ENCODE measurements around the gene ZNF862.

DNA sequence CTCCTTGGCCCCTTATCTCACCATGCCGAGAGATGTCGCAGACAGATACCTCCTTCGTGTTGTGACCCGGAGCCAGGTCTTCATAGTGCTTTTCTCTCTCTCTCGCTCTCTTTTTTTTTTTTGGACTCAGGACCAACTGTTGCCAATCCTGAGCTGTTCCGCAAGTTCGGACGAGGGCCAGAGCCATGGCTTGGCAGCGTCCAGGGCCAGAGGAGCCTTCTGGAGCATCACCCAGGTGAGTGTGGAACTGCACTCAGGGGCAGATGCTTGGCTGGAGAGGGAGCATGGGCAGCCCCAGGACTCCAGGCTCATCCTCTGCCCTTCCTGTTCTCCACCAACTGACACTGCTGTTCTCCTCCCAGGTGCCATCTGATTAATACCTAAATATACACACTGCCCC is 7.8 kb downstream of the ZNF862 start:
- TF ChIP-seq CTCF (IDR thresholded peaks at IDR 0.05 in 2 of 3, conservative IDR thresholded peaks at IDR 0.05 in 1 of 3; ENCODE audit: control insufficient read depth in 2 of 3, extremely low read depth in 1 of 3, insufficient read depth in 1 of 3, low read depth in 3 of 3, low read length in 3 of 3): no peak
- no peak for TF ChIP-seq FOS (IDR thresholded peaks at IDR 0.05; ENCODE audit: borderline replicate concordance, extremely low read depth, insufficient read length)
- TF ChIP-seq ZBTB33 (IDR thresholded peaks at IDR 0.05): no peak
- TF ChIP-seq ZNF687 (IDR thresholded peaks at IDR 0.05): no peak
- no peak for TF ChIP-seq BHLHE40 (IDR thresholded peaks at IDR 0.05; ENCODE audit: borderline replicate concordance in 1 of 2, low read depth in 2 of 2, low read length in 1 of 2)
- TF ChIP-seq JUNB (IDR thresholded peaks at IDR 0.05): no peak
- TF ChIP-seq NRF1 (conservative IDR thresholded peaks at IDR 0.05; ENCODE audit: low read depth, low read length): no peak
- TF ChIP-seq POLR2A (IDR thresholded peaks at IDR 0.05; ENCODE audit: low read depth, low read length): no peak
- no peak for TF ChIP-seq POLR2AphosphoS2 (IDR thresholded peaks at IDR 0.05; ENCODE audit: low read depth, low read length)

All from GM12878 (cell line).